Upper lobe of left lung (tissue), 4 donors: ENCODE measurements around the gene MGST2.

Experiments used
- CTCF ChIP-seq, 6 experiments: fragments of 450-650 bp in 4 of 6; fragments of 200-600 bp in 2 of 6; sonication (generic) in 2 of 6; IDR thresholded peaks; one replicate each; pipeline ENCODE4 v1.5.1; 2016 to 2019; ENCODE audit warnings: antibody characterized with exemption in 6 of 6
- EP300 ChIP-seq, 4 donors: sonication (generic); formaldehyde crosslinking; IDR thresholded peaks; one replicate each; pipeline ENCODE4 v1.5.1; 2017; ENCODE audit warnings: antibody characterized with exemption in 4 of 4, control low read depth in 2 of 4
- POLR2A ChIP-seq, 4 donors: fragments of 450-650 bp; IDR thresholded peaks; one replicate each; pipeline ENCODE4 v1.5.1; 2016 to 2017; ENCODE audit warnings: antibody characterized with exemption in 4 of 4, mild to moderate bottlenecking in 2 of 4

DNA sequence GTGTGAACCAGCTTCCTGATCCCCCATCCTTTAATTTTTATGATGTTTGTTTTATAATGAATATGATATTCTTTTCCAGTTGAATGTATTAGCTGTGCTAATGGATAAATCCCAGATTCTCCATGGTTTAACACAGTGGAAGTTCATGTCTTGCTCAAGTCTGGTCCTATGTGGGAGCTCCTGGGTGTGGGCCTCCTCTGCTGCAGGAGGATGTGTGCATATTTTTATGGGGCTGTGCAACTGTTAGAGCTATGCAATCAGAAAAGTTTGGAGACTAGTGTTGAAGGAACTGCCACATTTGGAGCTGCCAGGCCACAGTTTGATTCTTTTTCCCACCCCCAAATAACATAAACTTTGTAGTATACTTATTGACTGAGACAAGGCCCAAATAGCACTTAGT lies 24.8 kb downstream of the MGST2 start:
- TF ChIP-seq CTCF (IDR thresholded peaks at IDR 0.05) = no peak
- no peak for TF ChIP-seq POLR2A (IDR thresholded peaks at IDR 0.05)
- TF ChIP-seq EP300 (IDR thresholded peaks at IDR 0.05) = no peak
